RCC 7860 (cell line): ENCODE results near the gene ZBTB7B.

Source experiments
- DNase-seq: peaks from one replicate; pipeline ENCODE4 v3.0.0-alpha.2; 2015; ENCODE audit warnings: low spot score
- FAIRE-seq: peaks from 2 replicates; lab custom pipeline; 2012; peaks lifted over from hg19 to GRCh38; lab: Jason Lieb, UNC

ZBTB7B gene

DNA sequence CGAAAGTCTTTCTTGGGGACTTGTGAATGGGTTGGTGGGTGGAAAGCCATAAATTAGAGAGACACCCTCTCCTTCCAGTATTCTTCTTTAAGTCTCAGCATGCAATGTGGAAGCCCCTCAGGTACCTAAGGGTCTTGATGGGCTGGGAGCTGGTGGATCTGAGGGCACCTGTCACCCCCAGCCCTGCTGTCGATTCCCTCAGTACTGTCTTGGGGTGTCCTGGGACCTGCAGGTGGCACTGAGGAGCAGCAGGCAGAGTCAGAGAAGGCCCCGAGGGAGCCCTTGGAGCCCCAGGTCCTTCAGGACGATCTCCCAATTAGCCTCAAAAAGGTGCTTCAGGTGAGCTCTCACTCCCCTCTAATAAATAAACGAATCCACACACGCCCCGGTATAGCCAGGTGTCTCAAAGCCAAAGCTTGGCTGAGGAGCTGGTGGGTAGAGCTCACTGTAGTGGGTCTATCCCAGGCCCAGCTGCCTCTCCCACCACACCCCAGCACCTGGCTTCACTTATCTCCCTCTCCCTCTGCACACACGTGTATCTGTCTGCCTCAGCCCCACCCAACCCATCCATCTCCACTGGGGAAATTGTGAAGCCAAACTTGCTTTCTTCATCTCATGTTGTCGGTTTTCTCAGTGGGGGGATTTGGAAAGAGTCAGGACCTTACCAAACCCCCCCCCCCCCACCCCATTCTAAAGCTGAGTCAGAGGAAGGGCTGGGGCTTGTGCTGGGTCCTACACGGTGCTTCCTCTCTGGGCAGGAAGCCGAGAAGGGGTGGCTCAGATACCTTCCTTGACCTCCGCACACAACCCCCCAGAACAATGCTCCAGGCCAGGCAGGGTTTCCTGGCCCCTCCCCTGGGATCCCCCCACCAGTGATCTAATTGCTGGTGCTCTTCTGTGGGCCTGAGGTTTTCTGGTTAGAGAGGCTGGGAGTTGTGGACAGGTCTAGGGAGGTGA, 50.1 kb downstream of the ZBTB7B start:
- FAIRE-seq (no peak), DNase-seq (no peak)

DNA sequence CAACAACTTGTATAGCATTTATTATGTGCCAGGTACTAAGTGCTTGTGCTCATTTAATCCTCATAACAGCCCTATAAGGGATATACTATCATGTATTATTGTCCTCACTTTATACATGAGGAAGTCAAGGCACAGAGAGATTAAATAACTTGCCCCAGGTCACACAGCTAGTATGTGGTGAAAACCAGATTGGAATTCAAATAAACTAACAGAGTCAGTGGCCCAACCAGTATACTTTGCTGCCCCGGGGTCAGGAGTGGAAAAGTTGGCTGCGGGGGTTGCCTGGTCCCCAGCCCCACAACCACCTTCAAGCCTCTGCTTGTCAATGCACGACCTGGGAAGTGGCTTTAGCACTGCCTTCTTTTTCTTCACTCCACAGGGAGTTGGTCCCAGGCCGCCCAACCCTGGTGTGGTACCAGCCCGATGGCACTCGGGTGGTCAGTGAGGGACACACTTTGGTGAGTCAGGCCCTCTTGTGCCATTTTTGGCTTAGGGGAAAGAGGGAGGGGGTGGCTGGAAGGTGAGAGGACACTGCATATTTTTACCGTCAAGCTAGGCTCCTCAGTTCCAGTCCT, 51.0 kb downstream of the ZBTB7B start:
- FAIRE-seq (no peak), DNase-seq (no peak)

DNA sequence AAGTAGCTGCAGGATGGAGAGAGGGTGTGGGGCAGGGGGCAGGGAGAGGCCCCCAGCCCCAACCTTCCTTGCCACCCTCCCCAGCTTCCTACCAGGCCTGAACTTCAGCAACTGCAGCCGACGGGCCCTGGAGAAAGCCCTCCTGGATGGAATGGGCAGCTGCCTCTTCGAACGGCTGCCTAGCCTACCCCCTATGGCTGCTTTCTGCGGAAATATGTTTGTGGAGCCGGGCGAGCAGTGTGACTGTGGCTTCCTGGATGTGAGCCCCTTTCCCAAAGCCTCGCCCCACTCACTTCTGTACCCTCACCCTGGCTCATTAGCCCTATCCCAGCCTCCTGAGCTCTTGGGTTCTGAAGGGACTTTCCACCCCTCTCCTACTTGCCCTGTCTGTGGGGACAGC, 54.5 kb downstream of the ZBTB7B start:
- FAIRE-seq = no peak
- no peak for DNase-seq

DNA sequence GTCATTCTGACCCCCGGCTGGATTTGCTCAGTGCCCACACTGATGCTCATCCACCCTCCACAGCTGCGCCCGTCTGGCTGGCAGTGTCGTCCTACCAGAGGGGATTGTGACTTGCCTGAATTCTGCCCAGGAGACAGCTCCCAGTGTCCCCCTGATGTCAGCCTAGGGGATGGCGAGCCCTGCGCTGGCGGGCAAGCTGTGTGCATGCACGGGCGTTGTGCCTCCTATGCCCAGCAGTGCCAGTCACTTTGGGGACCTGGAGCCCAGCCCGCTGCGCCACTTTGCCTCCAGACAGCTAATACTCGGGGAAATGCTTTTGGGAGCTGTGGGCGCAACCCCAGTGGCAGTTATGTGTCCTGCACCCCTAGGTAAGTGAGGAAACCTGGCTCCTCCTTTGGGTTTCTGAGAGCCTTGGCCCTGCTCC, 55.2 kb downstream of the ZBTB7B start:
- DNase-seq = no peak
- no peak for FAIRE-seq

DNA sequence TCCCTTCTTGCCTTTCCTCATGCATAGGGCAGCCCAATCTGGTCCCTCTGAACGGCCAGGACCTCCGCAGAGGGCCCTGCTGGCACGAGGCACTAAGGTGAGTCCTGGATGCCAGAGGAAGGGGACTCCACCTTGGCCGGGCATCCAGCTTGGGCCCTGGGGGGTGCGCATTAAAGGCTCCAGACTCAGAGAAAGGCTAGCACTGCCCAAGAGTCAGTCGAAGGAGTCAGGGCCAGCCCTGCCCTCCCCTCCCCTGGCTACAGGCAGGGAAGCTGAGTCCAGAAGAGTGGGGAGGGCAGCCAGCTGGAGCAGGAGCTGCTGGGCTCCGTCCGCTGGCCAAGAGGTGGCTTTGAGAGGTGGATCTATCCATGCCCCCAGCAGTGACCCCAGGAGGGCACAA, 58.1 kb downstream of the ZBTB7B start:
- FAIRE-seq (no peak), DNase-seq (no peak)

DNA sequence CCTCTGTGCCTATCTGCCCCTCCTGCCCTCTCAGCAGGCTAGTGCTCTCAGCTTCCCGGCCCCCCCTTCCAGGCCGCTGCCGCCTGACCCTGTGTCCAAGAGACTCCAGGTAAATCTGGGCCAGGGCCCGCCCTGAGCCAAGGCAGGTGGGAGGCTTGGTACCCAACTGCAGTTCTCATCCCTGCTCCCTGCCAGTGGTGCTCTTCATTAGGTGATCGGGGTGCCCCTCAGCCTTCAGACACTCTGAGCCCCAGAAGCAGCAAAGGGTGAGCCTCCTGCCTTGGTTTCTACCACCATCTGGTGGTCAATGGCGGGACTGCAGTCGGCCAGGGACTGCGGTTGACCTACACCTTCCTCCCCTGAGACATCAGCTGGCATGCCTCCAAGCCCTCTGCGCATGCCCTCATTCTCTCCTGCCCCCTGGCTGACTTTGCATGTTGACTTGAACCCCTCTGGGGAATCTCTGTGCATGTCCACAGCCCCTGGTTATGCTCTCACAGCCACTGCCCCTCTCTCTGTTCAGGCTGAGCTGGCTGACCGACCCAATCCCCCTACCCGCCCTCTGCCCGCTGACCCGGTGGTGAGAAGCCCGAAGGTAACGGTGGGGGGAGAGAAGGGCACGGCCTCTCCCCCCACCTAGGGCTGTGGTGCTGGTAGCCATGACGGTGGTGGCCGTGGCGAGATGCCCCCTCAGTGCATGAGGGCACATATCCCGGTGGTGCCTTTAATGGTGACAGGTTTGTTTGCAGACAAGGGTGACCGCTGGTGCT, 59.0 kb downstream of the ZBTB7B start:
- DNase-seq (peak; percentile 77), FAIRE-seq (peak; percentile 45)

DNA sequence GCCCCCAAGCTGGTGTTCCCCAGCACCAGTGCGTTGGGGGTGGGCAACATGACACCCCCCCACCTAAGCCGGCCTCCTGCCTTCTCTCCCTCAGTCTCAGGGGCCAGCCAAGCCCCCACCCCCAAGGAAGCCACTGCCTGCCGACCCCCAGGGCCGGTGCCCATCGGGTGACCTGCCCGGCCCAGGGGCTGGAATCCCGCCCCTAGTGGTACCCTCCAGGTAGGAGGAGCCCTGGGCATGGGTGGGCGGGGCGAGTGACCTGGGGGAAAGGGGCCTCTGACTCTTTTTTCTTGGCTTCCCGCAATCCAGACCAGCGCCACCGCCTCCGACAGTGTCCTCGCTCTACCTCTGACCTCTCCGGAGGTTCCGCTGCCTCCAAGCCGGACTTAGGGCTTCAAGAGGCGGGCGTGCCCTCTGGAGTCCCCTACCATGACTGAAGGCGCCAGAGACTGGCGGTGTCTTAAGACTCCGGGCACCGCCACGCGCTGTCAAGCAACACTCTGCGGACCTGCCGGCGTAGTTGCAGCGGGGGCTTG, 59.6 kb downstream of the ZBTB7B start:
- DNase-seq (no peak), FAIRE-seq (no peak)

DNA sequence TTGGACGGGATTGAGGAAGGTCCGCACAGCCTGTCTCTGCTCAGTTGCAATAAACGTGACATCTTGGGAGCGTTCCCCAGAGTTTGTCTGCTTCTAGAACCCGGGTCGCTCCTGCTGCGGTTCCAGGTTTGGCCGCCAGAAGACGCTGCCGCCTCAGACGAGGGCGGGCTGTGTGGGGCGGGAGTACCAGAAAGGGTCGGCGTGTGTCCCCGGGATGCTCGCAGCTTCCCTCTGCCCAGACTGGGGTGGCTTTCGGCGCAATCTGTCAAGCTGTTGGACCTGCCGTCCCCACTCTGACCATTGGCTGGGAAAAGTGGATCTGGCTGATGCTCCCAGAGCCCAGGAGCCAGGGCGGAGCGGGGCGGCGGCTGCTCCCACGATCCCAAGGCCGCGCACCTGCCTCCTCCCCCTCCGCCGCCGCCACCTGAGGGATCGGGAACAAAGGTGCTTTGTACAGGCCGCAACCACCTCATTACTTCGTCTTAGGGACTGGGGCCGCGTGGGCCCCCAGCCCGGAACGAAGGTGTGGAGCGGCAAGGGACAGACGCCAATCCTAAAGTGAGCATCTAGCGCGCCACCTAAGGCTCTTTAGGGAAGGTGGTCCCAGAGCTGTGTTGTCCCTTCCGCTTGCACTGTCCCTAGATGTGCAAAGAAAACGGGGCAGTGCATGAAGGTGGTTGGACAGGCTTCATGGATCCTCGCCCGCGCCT, 60.3 kb downstream of the ZBTB7B start:
- FAIRE-seq (no peak), DNase-seq (no peak)

DNA sequence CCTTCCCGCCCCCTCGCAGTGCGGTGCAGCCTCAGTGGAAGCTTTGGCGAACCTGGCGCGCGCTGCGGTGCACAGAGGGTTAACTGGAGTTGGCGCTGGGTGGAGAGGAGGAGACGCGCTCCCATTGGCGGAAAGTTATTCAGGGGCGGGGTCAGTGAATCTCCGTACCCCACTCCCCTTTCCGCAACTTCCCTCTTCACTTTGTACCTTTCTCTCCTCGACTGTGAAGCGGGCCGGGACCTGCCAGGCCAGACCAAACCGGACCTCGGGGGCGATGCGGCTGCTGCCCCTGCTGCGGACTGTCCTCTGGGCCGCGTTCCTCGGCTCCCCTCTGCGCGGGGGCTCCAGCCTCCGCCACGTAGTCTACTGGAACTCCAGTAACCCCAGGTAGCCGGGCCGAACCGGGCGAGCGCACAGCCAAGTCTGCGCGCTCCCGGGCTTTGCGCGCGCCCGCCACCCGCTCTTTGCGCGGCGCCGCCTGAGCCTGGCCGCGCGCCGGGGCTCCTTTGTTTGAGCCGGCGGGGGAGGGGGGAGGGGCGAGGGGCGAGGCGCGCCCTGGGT, 61.0 kb downstream of the ZBTB7B start, which contains the start of gene EFNA4:
EFNA4 (plus strand) TSS at position 191 of the 561 bp plus-strand sequence; CDS start at position 275, 84 bp downstream.
- DNase-seq = peak; percentile 68
- peak; percentile 64 for FAIRE-seq

DNA sequence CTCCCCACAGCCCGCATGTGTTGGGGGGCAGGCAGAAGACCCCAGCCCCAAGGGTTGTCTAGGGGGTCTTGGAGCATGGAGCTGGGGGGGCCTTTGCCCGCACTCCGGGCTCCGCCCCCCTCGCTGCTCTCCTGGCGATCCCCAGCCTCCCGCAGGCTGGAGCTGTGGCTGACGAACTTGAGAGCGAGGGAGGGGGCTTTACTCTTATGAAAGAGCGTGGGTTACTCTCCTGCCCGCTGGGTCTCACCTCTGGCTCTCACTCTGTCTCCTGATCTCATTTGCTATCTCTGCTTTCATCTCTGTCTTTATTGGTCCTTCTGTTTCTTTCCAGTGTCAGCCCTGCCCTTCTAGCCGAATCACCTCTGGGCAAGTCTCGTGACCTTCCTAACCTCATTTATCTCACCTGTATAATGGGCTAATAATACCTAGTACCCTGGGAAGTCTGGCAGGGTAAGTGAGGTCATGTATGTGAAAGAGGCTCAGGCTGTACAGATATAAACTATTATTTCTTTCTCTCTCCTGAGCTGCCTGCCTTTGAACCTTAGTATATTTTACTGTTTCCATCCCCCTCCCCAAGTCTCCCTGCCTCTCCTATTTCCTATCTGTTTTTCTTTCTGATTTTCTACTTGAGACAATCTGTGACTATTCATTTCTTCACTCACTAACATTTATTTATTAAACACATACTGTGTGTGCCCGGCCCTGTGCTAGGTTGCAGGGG, 61.7 kb downstream of the ZBTB7B start:
- FAIRE-seq = no peak
- peak; percentile 5 for DNase-seq

DNA sequence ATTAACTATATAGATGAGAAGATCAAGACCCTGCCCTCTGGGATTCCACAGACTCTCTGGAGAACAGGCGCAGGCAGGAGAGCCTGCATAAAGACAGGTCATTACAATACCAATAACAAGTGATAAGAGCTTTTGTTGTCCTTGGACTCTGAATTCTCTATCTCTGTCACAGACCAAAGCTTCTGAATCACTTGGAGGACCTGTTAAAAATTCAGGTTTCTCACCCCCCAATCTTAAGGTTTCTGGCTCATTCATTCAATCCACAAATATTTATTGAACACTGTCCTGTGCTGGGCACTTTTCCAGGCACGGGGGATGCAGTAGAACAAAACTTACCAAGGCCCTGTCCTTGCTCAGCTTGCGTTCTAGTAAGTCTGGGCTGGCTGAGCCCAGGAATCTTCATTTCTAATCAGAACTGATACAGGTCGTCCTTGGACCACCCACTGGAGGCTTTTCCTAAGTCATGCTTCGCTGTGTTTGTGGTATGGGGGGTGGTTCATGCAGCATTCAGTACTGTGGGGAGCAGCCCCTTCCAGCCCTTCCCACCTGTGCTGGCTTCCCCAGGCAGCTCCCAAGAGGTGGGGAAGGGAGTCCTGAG, 62.3 kb downstream of the ZBTB7B start:
- DNase-seq = no peak
- FAIRE-seq = no peak

DNA sequence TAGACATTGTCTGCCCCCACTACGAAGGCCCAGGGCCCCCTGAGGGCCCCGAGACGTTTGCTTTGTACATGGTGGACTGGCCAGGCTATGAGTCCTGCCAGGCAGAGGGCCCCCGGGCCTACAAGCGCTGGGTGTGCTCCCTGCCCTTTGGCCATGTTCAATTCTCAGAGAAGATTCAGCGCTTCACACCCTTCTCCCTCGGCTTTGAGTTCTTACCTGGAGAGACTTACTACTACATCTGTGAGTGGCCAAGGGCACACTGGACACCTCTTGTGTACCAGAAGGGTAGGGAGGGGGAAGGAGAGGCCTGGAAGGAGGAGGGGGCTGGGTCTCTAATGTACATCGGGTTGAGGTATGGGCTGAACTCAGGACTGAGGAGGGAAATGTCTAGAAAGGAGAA, 64.2 kb downstream of the ZBTB7B start:
- DNase-seq = no peak

More for the DNA sequence above, 64.2 kb downstream of the ZBTB7B start:
- FAIRE-seq = no peak
